SH-SY5Y (cell line): Measurements from ENCODE around the gene DMRTC2.

Experiments
- GATA2 ChIP-seq: IDR thresholded peaks from 2 replicates; pipeline ENCODE4 v1.6.1; 2011; ENCODE audit warnings: mild to moderate bottlenecking, low read depth, low read length
- GATA3 ChIP-seq: IDR thresholded peaks from 2 replicates; pipeline ENCODE4 v1.6.1; 2011; ENCODE audit warnings: low read depth, mild to moderate bottlenecking, low read length, moderate library complexity

GRCh38 chr19:41888926-41889325 is 44.1 kb downstream of the DMRTC2 start:
- TF ChIP-seq GATA3, result no peak
- TF ChIP-seq GATA2, result no peak
